B cell (primary cell): ENCODE results near the gene MYCN.

Experiments used
- CTCF ChIP-seq: fragments of 200-600 bp; IDR thresholded peaks from one replicate; pipeline ENCODE4 v1.8.0; 2022; ENCODE audit warnings: antibody characterized with exemption, mild to moderate bottlenecking
- EZH2 ChIP-seq: IDR thresholded peaks from 2 replicates; pipeline ENCODE4 v1.6.1; 2012; ENCODE audit warnings: borderline replicate concordance, low read depth, mild to moderate bottlenecking, moderate library complexity, low read length; ENCODE audit not compliant: insufficient read depth, poor library complexity, severe bottlenecking

DNA sequence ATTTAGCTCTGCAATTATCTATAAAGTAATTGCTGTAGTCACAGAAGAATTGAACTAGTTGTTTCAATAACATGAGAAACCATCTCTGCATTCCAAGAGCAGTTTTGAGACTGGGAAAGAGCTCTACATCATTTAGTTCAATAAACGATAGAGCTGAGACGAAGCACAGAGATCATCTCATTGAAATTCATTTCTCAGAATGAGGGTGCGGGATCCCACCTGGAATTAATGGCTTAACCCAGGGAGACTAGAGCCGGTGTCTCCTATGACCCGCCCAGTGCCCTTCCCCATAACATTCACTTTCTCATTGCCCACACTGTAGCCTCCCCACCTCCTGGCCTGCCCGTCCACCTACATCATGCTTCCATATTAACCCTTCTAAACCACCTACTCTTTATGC lies 8.8 kb downstream of the MYCN start:
- TF ChIP-seq CTCF (no peak), EZH2 (no peak)
